ENCODE measurements around the gene UBXN6. TPM values are rescaled to one million over a fixed set of nuclear protein-coding genes. Genes with fewer than 3 reads are reported as not detected.

Gene UBXN6
- total and polyA plus RNA-seq, 2 of the 8 experiments (the other 6 are each of a cell fraction or from before 2014, with no cell fraction given), result 28.0 to 43.8 TPM

DNA sequence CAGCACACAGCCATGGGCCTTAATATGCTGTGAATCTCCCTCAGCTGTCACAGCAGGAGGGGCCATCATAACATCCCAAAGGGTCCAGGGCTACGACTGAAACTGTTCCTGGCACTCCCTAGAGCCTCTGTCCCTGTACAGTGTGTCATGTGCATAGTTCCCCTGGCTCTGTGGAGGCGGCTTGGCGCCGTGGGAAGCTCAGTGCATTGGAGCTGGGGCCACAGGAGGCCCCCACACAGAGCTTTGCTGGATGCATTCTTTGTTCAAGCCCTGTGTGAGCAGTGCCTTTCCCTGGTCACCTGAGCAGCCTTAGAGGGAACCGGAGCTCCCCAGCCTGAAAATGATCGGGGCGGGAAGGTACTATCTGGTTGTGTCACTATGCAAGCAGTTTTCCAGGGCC, 21.4 kb downstream of the UBXN6 start:
- H2BK5ac ChIP-seq (ENCODE audit: low read depth, low read length), result no peak overlapping the region
- H2BK120ac ChIP-seq (replicated peaks; ENCODE audit: low read depth, low read length), result no peak overlapping the region
- H2AK5ac ChIP-seq (ENCODE audit: low read depth, low read length), result no peak overlapping the region
- no peak overlapping the region for H4K91ac ChIP-seq (replicated peaks; ENCODE audit: insufficient read length, low read length)
- no peak overlapping the region for H2BK15ac ChIP-seq (ENCODE audit: low read length)
- no peak overlapping the region for H3K27ac ChIP-seq (ENCODE audit: low read depth, low read length)
- H4K20me1 ChIP-seq (replicated peaks in 1 of 2; ENCODE audit: control insufficient read depth in 1 of 2, insufficient read depth in 2 of 2, low read length in 2 of 2), result peaks cover 18 to 34% of the 10 kb centered on the region in 2 experiments
- no peak overlapping the region for H3K18ac ChIP-seq (ENCODE audit: extremely low read depth, low read length)
- no peak overlapping the region for H3K56ac ChIP-seq (replicated peaks; ENCODE audit: insufficient read length, low read depth, low read length)
- H3K79me1 ChIP-seq (ENCODE audit: low read depth, low read length), result peaks cover 16% of the 10 kb centered on the region
- H2AFZ ChIP-seq (ENCODE audit: low read length), result no peak overlapping the region
- H3K4me2 ChIP-seq (ENCODE audit: insufficient read depth in 1 of 2, low read depth in 2 of 2, low read length in 2 of 2), result no peak overlapping the region
- H2BK20ac ChIP-seq (ENCODE audit: low read length), result no peak overlapping the region
- no peaks in the 10 kb centered on the region for H3K27me3 ChIP-seq (replicated peaks in 1 of 4; ENCODE audit: control insufficient read depth in 3 of 4, extremely low read depth in 1 of 4, insufficient read depth in 3 of 4, low read length in 3 of 4)
- H3K4ac ChIP-seq (replicated peaks; ENCODE audit: insufficient read length, low read depth, low read length), result no peak overlapping the region
- no peak overlapping the region for H3K23ac ChIP-seq (ENCODE audit: insufficient read length)
- no peak for FAIRE-seq
- no peaks in the 10 kb centered on the region for H3K4me1 ChIP-seq (replicated peaks in 1 of 4; ENCODE audit: control insufficient read depth in 3 of 4, insufficient read depth in 4 of 4, low read length in 3 of 4)
- H2BK12ac ChIP-seq (ENCODE audit: low read depth, low read length), result no peak overlapping the region
- CTCF ChIA-PET (ENCODE audit: partially characterized antibody), result interaction anchor here (1.3 to 2.2 kb wide), 3 partner anchors 8 to 89 kb away, joined by 3 to 6 read pairs (median 4); no protein-coding TSS in a partner anchor
- H4K5ac ChIP-seq (ENCODE audit: insufficient read length, low read depth, low read length), result no peak overlapping the region
- no peak for DNase-seq (ENCODE audit: low read depth in 1 of 2, low spot score in 2 of 2)
- H3K9me3 ChIP-seq (ENCODE audit: insufficient read depth in 2 of 2, low read depth in 1 of 2, low read length in 1 of 2), result no peaks in the 10 kb centered on the region
- TF ChIP-seq POLR2A (IDR thresholded peaks at IDR 0.05; ENCODE audit: control extremely low read depth in 1 of 2, low read depth in 2 of 2, low read length in 2 of 2) (no peak), SP4 (IDR thresholded peaks at IDR 0.05; ENCODE audit: low read length) (no peak), TBP (IDR thresholded peaks at IDR 0.05; ENCODE audit: low read depth, low read length) (no peak)
- no peak overlapping the region for H3K4me3 ChIP-seq (ENCODE audit: extremely low read depth in 1 of 4, insufficient read depth in 2 of 4, low read depth in 3 of 4, low read length in 4 of 4)
- peaks cover 0 to 12% of the 10 kb centered on the region in 2 experiments; a peak in 1 of 4 replicates for H3K79me2 ChIP-seq (ENCODE audit: control insufficient read depth in 1 of 2, insufficient read depth in 2 of 2, low read length in 2 of 2)
- no peak overlapping the region for H4K8ac ChIP-seq (ENCODE audit: extremely low read depth, insufficient read depth, low read length)
- POLR2A ChIA-PET (ENCODE audit: partially characterized antibody), result interaction anchor here (1.1 to 58.1 kb wide), 3 partner anchors 2 to 74 kb away, joined by 3 to 1590 read pairs (median 1590); partner anchors contain the start of genes CHAF1A, SH3GL1 and UBXN6
- no peaks in the 10 kb centered on the region for H3K23me2 ChIP-seq (ENCODE audit: low read depth, low read length)
- no peak overlapping the region for H3K9ac ChIP-seq (replicated peaks in 1 of 4; ENCODE audit: extremely low read depth in 1 of 4, low read depth in 3 of 4, low read length in 3 of 4)
- no peak overlapping the region for H3K14ac ChIP-seq (ENCODE audit: insufficient read length)
- 94% methylated on average over 7 of the region's 7 CpGs; no CpG with 5 or more reads in 1 of the 2 experiments for WGBS, 2 experiments (ENCODE audit: extremely low coverage in 1 of 2, insufficient coverage in 1 of 2, insufficient read length in 1 of 2, insufficient replicate concordance in 2 of 2, low coverage in 1 of 2, low lambda C conversion rate in 2 of 2, missing lambda C conversion rate in 1 of 2)
- peaks cover 53 to 81% (median 71%) of the 10 kb centered on the region in 4 experiments for H3K36me3 ChIP-seq (ENCODE audit: control insufficient read depth in 2 of 4, insufficient read depth in 4 of 4, low read length in 3 of 4)
